Erythroblast (primary cell): ENCODE data around the gene FOCAD.

ENCODE experiments used
- GATA1 ChIP-seq: IDR thresholded peaks from 2 replicates; pipeline ENCODE4 v1.6.1; 2011; ENCODE audit warnings: low read depth, mild to moderate bottlenecking, control low read depth, low read length, moderate library complexity
- POLR2A ChIP-seq: IDR thresholded peaks from 2 replicates; pipeline ENCODE4 v1.6.1; 2011; ENCODE audit warnings: mild to moderate bottlenecking, low read length

GRCh38 chr9:21031091-21031807 is 347.2 kb downstream of the FOCAD start, which contains the start of gene HACD4:
- TF ChIP-seq POLR2A: no peak
- TF ChIP-seq GATA1: no peak
